Prostate gland (tissue), 2 donors: ENCODE measurements around the gene MINK1. TPM values are rescaled to one million over a fixed set of nuclear protein-coding genes. Genes with fewer than 3 reads are reported as not detected.
A peak's percentile ranks its signal among the peaks of the same experiment; 100 is the strongest.
"Not testable (repeated sequence)": the region's sequence is repeated elsewhere in the genome, so short reads cannot be mapped to it uniquely, and the experiment has no call there.

Source experiments
- DNase-seq: peaks from one replicate; pipeline ENCODE4 v3.0.0-alpha.2; 2019; ENCODE audit warnings: low spot score
- H3K27ac ChIP-seq, 2 donors: fragments of 200-600 bp; sonication (generic); 2 replicates each; pipeline ENCODE4 v1.5.1; 2017 to 2019
- H3K27me3 ChIP-seq: fragments of 200-600 bp; sonication (generic); replicated peaks from 2 replicates; pipeline ENCODE4 v1.5.1; 2019; ENCODE audit not compliant: insufficient read depth
- H3K36me3 ChIP-seq, 2 donors: fragments of 200-600 bp; sonication (generic); 1 replicate in 1 of 2; 2 replicates in 1 of 2; pipeline versions ENCODE4 v1.5.1 to v1.8.1; 2017 to 2019
- H3K4me1 ChIP-seq: fragments of 200-600 bp; sonication (generic); replicated peaks from 2 replicates; pipeline ENCODE4 v1.5.1; 2019
- H3K4me3 ChIP-seq, 2 donors: fragments of 200-600 bp; sonication (generic); 2 replicates each; pipeline ENCODE4 v1.5.1; 2017 to 2019
- H3K9me3 ChIP-seq: fragments of 200-600 bp; sonication (generic); 2 replicates; pipeline ENCODE4 v1.5.1; 2017
- POLR2A ChIP-seq: fragments of 450-650 bp; IDR thresholded peaks from one replicate; pipeline ENCODE4 v1.6.1; 2016; ENCODE audit warnings: antibody characterized with exemption, mild to moderate bottlenecking
- POLR2AphosphoS5 ChIP-seq: sonication (generic); formaldehyde crosslinking; IDR thresholded peaks from one replicate; pipeline ENCODE4 v1.6.1; 2017; ENCODE audit warnings: antibody characterized with exemption
- WGBS: methylation state at CpG from one replicate; pipeline ENCODE4 v1.1.5; 2018; 5-methylcytosine and 5-hydroxymethylcytosine counted together
- intact Hi-C: fragments of 100-400 bp; cut with DNase I; formaldehyde crosslinking; loops from one replicate; pipeline ENCODE4 v1.14.2; 2022
- total RNA-seq, 2 donors: library from RNA; depleted of rRNA; stranded (reverse); fragments of >200 nt; gene quantifications; one replicate each; pipeline ENCODE4 v1.1.0, GENCODE V29; 2016
- TF ChIP-seq, protein P1 (sequence below), 4 experiments: fragments of 200-600 bp in 2 of 4; fragments of 450-650 bp in 2 of 4; sonication (generic) in 2 of 4; IDR thresholded peaks; 1 replicate in 3 of 4; 2 replicates in 1 of 4; pipeline ENCODE4 v1.5.1; 2016 to 2019; ENCODE audit warnings: antibody characterized with exemption in 4 of 4, mild to moderate bottlenecking in 2 of 4, moderate library complexity in 2 of 4

The MINK1 gene
- total RNA-seq, 2 donors from 2014 or later: 53.0 to 136 TPM

DNA sequence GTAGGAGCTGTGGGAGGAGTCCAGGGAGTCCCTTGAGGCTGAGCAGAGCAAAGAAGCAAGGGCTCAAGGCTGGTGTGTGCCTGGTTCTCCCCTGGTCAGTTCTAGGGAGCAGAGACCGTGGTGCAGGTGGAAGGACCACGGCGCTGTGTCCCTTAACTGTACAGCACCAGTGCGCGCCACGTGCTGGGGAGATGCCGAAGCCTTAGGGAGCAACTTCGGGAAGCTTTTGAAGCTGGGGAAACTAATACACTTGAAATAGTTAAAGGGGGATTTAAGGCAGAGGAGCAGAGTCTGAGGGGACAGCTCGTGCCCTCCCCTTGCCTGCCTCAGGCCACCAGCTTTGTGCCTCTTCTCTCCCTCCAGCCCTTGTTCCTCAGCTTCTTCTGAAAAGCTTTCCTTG is 27.5 kb downstream of the MINK1 start:
- 75% methylated on average over 9 of the region's 9 CpGs for WGBS
- no peak for DNase-seq
- Histone ChIP-seq H3K9me3 (no peaks in the 10 kb centered on the region), H3K4me3 (no peak overlapping the region), H3K27ac (peak overlapping the region; percentile 31 to 35), H3K27me3 (no peaks in the 10 kb centered on the region), H3K36me3 (no peaks in the 10 kb centered on the region), H3K4me1 (no peaks in the 10 kb centered on the region)
- no peak for TF ChIP-seq POLR2AphosphoS5
- TF ChIP-seq POLR2A: no peak
- TF ChIP-seq, protein P1, sequence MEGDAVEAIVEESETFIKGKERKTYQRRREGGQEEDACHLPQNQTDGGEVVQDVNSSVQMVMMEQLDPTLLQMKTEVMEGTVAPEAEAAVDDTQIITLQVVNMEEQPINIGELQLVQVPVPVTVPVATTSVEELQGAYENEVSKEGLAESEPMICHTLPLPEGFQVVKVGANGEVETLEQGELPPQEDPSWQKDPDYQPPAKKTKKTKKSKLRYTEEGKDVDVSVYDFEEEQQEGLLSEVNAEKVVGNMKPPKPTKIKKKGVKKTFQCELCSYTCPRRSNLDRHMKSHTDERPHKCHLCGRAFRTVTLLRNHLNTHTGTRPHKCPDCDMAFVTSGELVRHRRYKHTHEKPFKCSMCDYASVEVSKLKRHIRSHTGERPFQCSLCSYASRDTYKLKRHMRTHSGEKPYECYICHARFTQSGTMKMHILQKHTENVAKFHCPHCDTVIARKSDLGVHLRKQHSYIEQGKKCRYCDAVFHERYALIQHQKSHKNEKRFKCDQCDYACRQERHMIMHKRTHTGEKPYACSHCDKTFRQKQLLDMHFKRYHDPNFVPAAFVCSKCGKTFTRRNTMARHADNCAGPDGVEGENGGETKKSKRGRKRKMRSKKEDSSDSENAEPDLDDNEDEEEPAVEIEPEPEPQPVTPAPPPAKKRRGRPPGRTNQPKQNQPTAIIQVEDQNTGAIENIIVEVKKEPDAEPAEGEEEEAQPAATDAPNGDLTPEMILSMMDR (IDR thresholded peaks at IDR 0.05): no peak
- intact Hi-C loops: no loop called here

DNA sequence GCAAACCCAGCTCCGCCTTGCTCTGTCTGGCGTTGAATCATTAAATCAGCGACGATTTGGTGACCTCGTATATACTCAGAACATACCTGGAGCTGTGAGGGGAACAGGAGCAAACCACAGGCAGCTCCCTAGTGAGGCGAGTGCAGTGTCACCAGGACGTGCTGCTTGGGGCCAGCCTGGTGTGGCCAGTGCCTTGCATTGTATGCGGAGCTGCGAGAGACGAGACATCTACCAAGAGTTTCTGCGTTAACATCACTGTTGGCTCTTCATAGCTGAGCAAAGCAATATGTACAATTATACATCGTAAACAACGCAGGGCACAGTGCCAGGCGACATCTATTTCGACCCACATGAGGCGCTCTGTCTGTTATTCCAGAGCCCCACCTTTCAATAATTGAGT is 27.9 kb downstream of the MINK1 start:
- H3K4me3 ChIP-seq: no peak overlapping the region
- no peaks in the 10 kb centered on the region for H3K36me3 ChIP-seq
- H3K27me3 ChIP-seq: no peaks in the 10 kb centered on the region
- intact Hi-C loops: no loop called here
- DNase-seq: no peak
- WGBS: 86% methylated on average over 16 of the region's 16 CpGs
- no peaks in the 10 kb centered on the region for H3K9me3 ChIP-seq
- H3K4me1 ChIP-seq: no peaks in the 10 kb centered on the region
- TF ChIP-seq POLR2AphosphoS5 (no peak), POLR2A (no peak)
- TF ChIP-seq, protein P1 (IDR thresholded peaks at IDR 0.05): no peak
- H3K27ac ChIP-seq: peak overlapping the region in 1 of 2 donors; percentile 31

DNA sequence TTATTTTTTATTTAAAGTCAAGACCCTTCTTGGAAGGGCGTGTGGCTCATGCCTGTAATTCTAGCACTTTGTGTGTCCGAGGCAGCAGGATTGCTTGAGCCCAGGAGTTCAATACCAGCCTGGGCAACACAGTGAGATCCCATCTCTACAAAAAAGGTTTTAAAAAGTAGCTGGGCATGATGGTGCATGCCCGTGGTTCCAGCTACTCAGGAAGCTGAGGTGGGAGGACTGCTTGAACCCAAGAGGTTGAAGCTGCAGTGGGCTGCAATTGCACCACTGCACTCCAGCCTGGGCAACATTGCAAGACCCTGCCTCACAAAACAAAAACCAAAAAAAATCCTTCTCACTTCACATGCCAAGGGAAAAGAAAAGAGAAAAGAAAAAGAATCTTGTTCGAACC is 29.6 kb downstream of the MINK1 start:
- WGBS: 89% methylated on average over 4 of the region's 4 CpGs
- no peaks in the 10 kb centered on the region for H3K4me1 ChIP-seq
- no peak overlapping the region for H3K4me3 ChIP-seq
- TF ChIP-seq POLR2AphosphoS5: no peak
- TF ChIP-seq, protein P1 (IDR thresholded peaks at IDR 0.05): no peak
- no peak for TF ChIP-seq POLR2A
- intact Hi-C loops: no loop called here
- H3K27me3 ChIP-seq: no peaks in the 10 kb centered on the region
- H3K9me3 ChIP-seq: no peaks in the 10 kb centered on the region
- DNase-seq: no peak
- H3K36me3 ChIP-seq: no peaks in the 10 kb centered on the region
- H3K27ac ChIP-seq: no peak overlapping the region

DNA sequence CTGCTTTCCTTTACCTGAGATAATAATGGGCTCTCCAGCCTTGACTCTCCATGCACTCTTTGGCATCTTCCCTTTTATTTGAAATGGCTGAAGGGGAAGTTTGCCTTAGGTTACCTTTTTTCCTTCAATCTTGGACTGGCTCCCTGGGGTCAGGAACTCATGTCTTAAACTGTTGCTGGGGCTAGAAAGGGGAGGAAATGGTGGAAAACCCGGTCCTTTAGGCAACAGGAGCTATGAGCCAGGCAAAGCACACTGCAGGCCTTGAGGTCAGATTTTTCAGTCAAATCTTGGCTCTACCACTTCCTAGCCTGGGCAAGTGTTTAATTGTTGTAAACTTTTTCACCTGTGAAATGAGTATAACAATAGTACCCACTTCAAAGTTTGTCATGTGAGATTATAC is 30.2 kb downstream of the MINK1 start:
- WGBS: 95% methylated on average over 1 of the region's 1 CpG
- Histone ChIP-seq H3K9me3 (no peaks in the 10 kb centered on the region), H3K4me3 (no peak overlapping the region), H3K4me1 (no peaks in the 10 kb centered on the region), H3K36me3 (no peaks in the 10 kb centered on the region), H3K27me3 (no peaks in the 10 kb centered on the region), H3K27ac (no peak overlapping the region)
- intact Hi-C loops: no loop called here
- no peak for DNase-seq
- TF ChIP-seq, protein P1 (IDR thresholded peaks at IDR 0.05): no peak
- TF ChIP-seq POLR2A (no peak), POLR2AphosphoS5 (no peak)

DNA sequence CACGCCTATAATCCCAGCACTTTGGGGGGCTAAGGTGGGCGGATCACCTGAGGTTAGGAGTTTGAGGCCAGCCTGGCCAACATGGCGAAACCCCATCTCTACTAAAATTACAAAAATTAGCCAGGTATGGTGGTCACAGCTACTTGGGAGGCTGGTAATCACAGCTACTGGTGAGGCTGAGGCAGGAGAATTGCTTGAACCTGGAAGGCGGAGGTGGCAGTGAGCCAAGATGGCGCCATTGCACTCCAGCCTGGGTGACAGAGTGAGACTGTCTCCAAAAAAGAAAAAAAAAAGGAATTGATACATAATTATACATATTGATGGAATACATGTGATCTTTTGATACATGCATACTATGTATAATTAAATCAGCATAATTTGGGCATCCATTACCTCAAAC is 34.4 kb downstream of the MINK1 start:
- intact Hi-C loops, H3K27me3 ChIP-seq, DNase-seq, H3K36me3 ChIP-seq, H3K9me3 ChIP-seq, H3K4me3 ChIP-seq, H3K4me1 ChIP-seq, H3K27ac ChIP-seq: not testable (repeated sequence)
- 91% methylated on average over 5 of the region's 5 CpGs for WGBS

DNA sequence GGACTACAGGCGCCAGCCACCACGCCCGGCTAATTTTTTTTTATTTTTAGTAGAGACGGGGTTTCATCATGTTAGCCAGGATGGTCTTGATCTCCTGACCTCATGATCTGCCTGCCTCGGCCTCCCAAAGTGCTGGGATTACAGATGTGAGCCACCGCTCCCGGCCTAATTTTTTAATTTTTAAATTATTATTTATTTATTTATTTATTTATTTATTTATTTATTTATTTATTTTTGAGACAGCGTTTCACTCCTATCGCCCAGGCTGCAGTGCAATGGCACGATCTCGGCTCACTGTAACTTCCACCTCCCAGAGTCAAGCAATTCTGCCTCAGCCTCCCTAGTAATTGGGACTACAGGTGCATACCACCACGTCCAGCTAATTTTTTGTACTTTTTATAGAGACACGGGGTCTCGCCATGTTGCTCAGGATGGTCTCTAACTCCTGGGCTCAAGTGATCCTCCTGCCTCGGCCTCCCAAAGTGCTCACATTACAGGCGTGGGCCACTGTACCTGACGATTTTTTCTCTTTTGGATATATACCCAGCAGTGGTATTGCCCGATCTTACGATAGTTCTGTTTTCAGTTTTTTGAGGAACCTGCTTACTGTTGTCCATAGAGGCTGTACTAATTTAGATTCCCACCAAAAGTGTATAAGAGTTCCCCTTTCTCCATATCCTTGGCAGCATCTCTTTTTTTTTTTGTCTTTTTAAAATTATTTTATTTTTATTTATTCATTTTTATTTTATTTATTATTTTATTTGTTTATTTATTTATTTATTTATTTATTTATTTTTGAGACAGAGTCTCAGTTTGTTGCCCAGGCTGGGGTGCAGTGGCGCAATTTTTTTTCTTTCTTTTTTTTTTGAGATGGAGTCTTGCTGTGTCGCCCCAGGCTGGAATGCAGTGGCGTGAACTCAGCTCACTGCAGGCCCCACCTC is 36.2 kb downstream of the MINK1 start:
- H3K27ac ChIP-seq, intact Hi-C loops, H3K36me3 ChIP-seq, H3K4me1 ChIP-seq, DNase-seq, H3K4me3 ChIP-seq, H3K27me3 ChIP-seq, H3K9me3 ChIP-seq: not testable (repeated sequence)
- WGBS: 96% methylated on average over 22 of the region's 22 CpGs
